ENCODE measurements around the gene GPR39. TPM values are rescaled to one million over a fixed set of nuclear protein-coding genes. Genes with fewer than 3 reads are reported as not detected.

The GPR39 gene
- total and polyA plus RNA-seq, 10 donors = 0.05 TPM; not detected in 9

DNA sequence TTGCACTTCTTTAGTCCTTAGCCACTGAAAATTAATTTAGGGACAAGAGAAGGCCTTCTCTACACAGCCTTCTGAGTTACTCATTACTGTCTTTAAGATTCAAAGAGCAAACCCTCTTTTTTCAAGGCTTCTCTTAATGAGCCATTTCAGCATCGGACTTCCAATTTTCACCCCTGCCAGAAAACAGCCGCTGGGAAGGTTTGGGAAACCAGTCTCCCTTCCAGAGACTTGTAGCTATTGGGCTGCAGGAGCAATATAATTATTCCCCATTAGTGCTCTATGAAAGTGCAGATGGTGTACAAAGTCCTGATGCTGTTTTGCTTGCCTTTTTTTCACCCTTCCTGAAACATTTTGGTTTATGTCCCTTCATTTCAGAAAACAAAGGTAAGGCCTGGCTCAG lies 79.3 kb downstream of the GPR39 start:
- no peaks in the 10 kb centered on the region for H3K9me3 ChIP-seq
- H3K27ac ChIP-seq = no peak overlapping the region
- 84 to 94% (median 93%) methylated on average over 2 of the region's 2 CpGs for WGBS, 5 donors
- H3K4me3 ChIP-seq = no peak overlapping the region
- H3K4me1 ChIP-seq = no peaks in the 10 kb centered on the region
- intact Hi-C loops (cut with DNase I; ENCODE audit: low total_unique reads) = no loop called here
- H3K36me3 ChIP-seq = no peaks in the 10 kb centered on the region
- H3K27me3 ChIP-seq (replicated peaks in 1 of 7) = no peaks in the 10 kb centered on the region
- no peak for TF ChIP-seq POLR2A (IDR thresholded peaks at IDR 0.05)
- TF ChIP-seq POLR2AphosphoS5 (IDR thresholded peaks at IDR 0.05) = no peak
- TF ChIP-seq, protein P1, sequence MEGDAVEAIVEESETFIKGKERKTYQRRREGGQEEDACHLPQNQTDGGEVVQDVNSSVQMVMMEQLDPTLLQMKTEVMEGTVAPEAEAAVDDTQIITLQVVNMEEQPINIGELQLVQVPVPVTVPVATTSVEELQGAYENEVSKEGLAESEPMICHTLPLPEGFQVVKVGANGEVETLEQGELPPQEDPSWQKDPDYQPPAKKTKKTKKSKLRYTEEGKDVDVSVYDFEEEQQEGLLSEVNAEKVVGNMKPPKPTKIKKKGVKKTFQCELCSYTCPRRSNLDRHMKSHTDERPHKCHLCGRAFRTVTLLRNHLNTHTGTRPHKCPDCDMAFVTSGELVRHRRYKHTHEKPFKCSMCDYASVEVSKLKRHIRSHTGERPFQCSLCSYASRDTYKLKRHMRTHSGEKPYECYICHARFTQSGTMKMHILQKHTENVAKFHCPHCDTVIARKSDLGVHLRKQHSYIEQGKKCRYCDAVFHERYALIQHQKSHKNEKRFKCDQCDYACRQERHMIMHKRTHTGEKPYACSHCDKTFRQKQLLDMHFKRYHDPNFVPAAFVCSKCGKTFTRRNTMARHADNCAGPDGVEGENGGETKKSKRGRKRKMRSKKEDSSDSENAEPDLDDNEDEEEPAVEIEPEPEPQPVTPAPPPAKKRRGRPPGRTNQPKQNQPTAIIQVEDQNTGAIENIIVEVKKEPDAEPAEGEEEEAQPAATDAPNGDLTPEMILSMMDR (IDR thresholded peaks at IDR 0.05 in 8 of 11, conservative IDR thresholded peaks at IDR 0.05 in 3 of 11) = no peak
- no peak for DNase-seq

DNA sequence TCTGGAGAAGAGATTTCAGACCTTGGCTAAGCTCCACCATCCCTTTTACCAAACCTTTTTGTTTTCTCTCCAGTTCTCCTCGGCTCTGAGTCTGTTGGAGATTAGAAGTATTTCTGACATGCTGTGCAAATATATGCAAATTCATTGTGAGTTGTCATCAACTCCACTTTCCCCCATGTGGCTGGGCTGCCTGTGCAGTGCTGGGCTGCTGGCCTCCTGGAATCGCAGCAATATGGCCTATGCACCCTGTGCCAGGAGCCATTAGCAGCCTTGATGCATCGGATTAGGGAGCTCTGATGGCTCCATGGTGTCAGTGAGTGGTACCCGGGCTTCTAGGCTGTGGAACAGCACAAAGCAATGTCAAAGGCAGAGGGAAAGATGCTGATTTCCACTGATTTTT lies 80.0 kb downstream of the GPR39 start:
- WGBS, 5 donors = 69 to 82% (median 72%) methylated on average over 4 of the region's 4 CpGs
- H3K27me3 ChIP-seq (replicated peaks in 1 of 7) = no peaks in the 10 kb centered on the region
- intact Hi-C loops (cut with DNase I; ENCODE audit: low total_unique reads) = no loop called here
- no peak for DNase-seq
- no peak overlapping the region for H3K4me3 ChIP-seq
- TF ChIP-seq POLR2A (IDR thresholded peaks at IDR 0.05) (no peak), POLR2AphosphoS5 (IDR thresholded peaks at IDR 0.05) (no peak)
- TF ChIP-seq, protein P1 (IDR thresholded peaks at IDR 0.05 in 8 of 11, conservative IDR thresholded peaks at IDR 0.05 in 3 of 11) = no peak
- H3K4me1 ChIP-seq = no peaks in the 10 kb centered on the region
- H3K9me3 ChIP-seq = peaks cover 0 to 4% (median 0%) of the 10 kb centered on the region in 8 donors
- no peaks in the 10 kb centered on the region for H3K36me3 ChIP-seq
- no peak overlapping the region for H3K27ac ChIP-seq

DNA sequence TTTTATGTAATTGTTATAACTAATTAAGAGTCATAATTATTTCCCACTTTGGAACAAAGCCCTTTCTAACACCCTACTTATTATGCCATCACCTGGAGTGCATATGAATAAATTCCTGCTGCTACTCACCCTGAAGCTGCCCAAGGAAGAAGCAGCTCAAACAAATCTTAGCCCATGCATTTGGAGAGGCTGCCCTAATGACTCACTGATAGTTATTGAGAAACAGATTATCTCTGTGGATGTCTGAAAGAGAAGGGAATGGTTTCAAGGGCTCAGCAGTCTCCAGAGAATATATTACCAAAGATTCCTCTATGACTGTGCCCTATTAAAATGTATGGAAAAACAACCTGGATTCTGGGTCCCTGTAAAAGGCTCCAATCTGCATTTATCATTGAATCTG lies 81.0 kb downstream of the GPR39 start:
- Histone ChIP-seq H3K4me3 (no peak overlapping the region), H3K27ac (no peak overlapping the region), H3K4me1 (no peaks in the 10 kb centered on the region), H3K36me3 (no peaks in the 10 kb centered on the region), H3K27me3 (replicated peaks in 1 of 7) (no peaks in the 10 kb centered on the region), H3K9me3 (peaks cover 0 to 14% (median 5%) of the 10 kb centered on the region in 8 donors)
- intact Hi-C loops (cut with DNase I; ENCODE audit: low total_unique reads) = no loop called here
- no peak for DNase-seq
- no peak for TF ChIP-seq POLR2AphosphoS5 (IDR thresholded peaks at IDR 0.05)
- TF ChIP-seq, protein P1 (IDR thresholded peaks at IDR 0.05 in 8 of 11, conservative IDR thresholded peaks at IDR 0.05 in 3 of 11) = no peak
- no peak for TF ChIP-seq POLR2A (IDR thresholded peaks at IDR 0.05)

DNA sequence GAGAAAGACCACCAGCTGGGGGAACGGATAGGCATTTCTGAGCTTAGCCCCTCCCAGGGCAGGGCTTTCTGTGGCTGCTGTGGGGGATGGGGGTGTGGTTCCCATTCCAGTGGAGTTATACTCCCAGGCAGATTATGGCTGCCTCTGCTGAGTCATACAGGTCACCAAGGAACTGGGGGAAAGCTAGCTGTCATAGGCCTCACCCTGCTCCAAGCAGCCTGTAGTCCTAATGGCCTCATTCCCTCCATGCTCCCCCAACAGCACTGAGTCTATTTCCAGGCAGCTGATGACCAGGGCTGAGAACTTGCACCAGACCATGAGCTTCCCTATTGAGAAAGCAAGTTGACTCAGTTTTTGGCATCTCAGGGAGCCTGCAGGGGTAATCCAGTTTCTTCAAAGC lies 87.1 kb downstream of the GPR39 start:
- Histone ChIP-seq H3K9me3 (peaks cover 0 to 71% (median 33%) of the 10 kb centered on the region in 8 donors), H3K4me3 (no peak overlapping the region), H3K27ac (no peak overlapping the region), H3K27me3 (replicated peaks in 1 of 7) (no peaks in the 10 kb centered on the region), H3K4me1 (no peaks in the 10 kb centered on the region), H3K36me3 (no peaks in the 10 kb centered on the region)
- intact Hi-C loops (cut with DNase I; ENCODE audit: low total_unique reads) = no loop called here
- 47 to 82% (median 62%) methylated on average over 1 of the region's 1 CpG; no CpG with 5 or more reads in 1 of the 5 donors for WGBS, 5 donors
- TF ChIP-seq, protein P1 (IDR thresholded peaks at IDR 0.05 in 8 of 11, conservative IDR thresholded peaks at IDR 0.05 in 3 of 11) = no peak
- TF ChIP-seq POLR2AphosphoS5 (IDR thresholded peaks at IDR 0.05) (no peak), POLR2A (IDR thresholded peaks at IDR 0.05) (no peak)
- no peak for DNase-seq

Measured in spleen (tissue), 11 donors.